Bone marrow (tissue), 2 donors: ENCODE data around the gene ZNF134.

Experiments used
- DNase-seq, 2 donors: peaks; one replicate each; lab custom pipeline; 2025; lab: John Stamatoyannopoulos, UW

The ZNF134 gene

DNA sequence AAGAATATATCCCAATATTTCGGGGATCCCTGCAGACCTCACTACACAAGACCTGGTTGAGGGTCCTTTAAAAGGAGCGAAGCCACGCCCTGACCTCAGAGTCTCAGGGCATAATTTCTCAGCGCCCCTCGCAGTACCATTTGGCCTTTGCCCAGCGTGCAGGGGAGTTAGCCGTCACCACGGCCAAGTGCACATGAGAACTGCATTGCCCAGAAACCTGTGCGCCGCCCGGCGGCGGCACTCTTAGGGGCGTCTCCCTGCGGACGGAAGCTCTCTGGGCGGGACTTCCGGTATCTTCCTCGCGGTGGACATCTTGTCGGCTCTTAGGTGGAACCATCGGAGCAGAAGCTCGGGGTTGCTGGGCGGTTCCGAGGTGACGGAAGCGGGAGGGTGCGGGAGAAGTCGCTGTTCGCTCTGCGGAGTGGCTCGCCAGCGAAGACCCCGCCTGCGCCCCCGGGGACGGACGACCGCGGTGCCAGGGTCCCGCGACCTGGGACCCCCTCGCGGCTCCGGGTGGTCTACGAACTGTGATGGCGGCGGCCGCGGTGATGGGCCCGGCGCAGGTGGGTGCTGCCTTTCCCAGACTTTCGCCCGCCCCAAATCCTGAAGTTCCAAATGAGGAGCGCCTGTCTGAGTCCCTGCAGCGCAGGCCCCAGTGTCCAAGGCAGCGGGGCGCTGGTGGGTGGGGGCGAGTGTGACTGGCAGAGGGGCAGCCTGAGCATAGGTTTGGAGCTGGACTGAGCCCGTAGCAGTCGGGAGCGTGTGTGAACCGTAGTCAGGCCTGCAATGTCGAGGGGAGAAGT lies at the start of gene ZNF134:
Gene ZNF134 (plus strand): TSS at position 302 of the 803 bp plus-strand sequence. CDS start 5,227 bp downstream, outside the sequence.
- DNase-seq, result peak; percentile 64 to 88

GRCh38 chr19:57566396-57567265 lies 47.4 kb upstream of the ZNF134 start:
- DNase-seq, result no peak

DNA sequence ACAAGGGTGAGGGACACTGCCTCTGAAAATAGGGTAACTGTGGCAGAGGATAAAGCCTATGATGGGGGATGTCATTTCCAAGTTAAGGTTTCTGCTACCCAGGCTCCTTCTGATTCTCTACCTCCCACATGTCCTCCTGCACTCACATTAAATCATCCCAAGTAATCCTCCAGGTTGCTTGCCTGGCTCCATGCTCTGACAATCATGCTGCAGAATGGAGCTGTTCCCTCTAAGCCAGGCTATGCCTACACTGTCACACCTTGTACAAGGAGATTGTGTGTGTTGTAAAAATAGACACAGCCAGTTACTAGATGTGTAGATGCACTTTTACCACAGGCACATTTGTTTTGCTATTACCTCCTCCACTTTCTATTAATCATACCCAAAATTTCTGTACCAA lies 43.3 kb upstream of the ZNF134 start:
- DNase-seq, result no peak

GRCh38 chr19:57572415-57572947 lies 41.6 kb upstream of the ZNF134 start:
- no peak for DNase-seq

- no peak for DNase-seq
Observed at GRCh38 chr19:57576661-57577060, 37.4 kb upstream of the ZNF134 start.

DNA sequence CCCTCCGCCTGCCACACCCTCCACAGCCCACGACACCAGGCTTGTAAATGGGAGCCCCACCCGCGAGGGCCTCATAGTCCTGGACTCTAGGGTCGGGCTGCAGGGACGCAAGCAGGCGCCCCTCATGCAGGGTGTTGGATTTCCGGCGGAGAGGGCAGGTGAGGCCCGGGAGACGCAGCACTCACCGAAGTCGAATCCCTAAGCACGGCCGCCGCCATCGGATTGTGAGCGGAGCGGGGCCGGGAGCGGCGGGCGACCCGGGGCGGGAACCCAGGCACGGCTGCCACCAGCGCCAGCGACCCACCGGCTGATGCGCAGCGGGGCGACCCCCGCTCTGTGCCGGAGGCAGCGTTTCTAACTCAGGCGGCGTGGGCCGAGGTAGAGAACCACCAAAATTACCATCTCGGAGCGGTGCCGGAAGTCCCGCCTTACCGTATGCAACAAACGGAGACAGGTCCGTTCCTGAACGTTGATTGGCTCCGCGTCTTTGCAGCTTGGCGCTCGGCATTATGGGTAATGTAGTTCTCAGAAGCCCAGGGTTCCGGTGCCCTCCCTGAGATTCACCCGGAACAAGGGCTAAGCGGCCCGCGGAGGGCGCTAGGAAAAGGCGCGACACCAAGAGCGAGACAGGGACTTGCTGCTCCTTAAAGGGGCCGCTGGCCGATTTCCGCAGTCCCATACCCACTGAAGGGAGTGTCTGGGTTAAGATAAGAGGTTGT lies 35.4 kb upstream of the ZNF134 start, which contains the start of gene ZNF416:
Gene ZNF416 (minus strand): TSS at position 425 of the 719 bp plus-strand sequence. CDS start 207 bp downstream, at position 218.
- peak; percentile 66 to 98 for DNase-seq

DNA sequence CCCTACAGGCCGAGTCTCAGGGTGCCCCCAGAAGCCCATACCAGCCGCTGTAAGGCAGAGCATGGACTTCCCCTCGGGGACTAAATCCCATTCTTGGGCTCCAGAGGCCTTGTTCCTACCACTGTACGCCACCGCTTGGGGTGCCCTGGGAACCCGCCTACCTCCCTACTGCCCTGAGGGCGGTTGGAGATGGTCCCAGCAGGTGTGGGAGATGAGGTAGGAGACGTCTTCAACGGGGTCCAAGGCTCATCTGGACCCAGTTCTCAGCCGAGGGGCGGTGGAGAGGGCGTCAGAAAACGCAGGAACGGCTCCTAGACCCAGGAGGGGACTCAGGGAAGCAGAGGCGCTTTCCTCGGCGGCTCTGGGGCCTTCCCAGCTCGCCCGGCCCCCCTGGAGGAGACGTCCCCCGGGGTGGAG lies 30.9 kb upstream of the ZNF134 start:
- no peak for DNase-seq

- DNase-seq, result peak; percentile 47 to 89
Observed at GRCh38 chr19:57583521-57584416, 30.3 kb upstream of the ZNF134 start, which contains the start of gene ZIK1. TSS of gene ZIK1 (plus strand) at chr19:57584145. CDS start at chr19:57584357, 212 bp downstream.

DNA sequence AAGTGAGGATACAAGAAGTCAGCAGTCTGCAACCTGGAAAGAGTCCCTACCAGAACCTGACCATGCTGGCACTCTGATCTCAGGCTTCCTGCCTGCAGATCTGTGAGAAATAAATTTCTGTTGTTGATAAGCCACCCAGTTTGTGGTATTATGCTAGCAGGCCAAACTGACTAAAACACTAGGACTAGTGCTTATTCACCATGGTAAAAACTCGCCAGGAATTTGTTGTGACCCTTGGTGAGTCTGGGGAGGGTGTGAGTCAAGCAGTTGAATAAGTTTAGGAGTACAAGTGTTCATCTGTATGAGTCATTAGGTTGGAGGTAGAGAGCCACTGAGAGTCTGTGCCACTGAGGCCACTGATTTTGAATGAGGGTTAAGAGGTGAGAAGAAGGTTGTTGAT lies 26.5 kb upstream of the ZNF134 start:
- no peak for DNase-seq

GRCh38 chr19:57599377-57599760 lies 14.7 kb upstream of the ZNF134 start:
- no peak for DNase-seq

GRCh38 chr19:57599761-57600383 lies 14.2 kb upstream of the ZNF134 start, which contains the start of gene ZNF530:
TSS of gene ZNF530 (plus strand) at chr19:57599885. CDS start at chr19:57604346, 4,461 bp downstream.
- peak; percentile 67 to 78 for DNase-seq

- DNase-seq, result no peak
Observed at GRCh38 chr19:57606931-57607330, 7.1 kb upstream of the ZNF134 start.

- DNase-seq, result no peak
Observed at GRCh38 chr19:57611113-57611512, 2.9 kb upstream of the ZNF134 start.

DNA sequence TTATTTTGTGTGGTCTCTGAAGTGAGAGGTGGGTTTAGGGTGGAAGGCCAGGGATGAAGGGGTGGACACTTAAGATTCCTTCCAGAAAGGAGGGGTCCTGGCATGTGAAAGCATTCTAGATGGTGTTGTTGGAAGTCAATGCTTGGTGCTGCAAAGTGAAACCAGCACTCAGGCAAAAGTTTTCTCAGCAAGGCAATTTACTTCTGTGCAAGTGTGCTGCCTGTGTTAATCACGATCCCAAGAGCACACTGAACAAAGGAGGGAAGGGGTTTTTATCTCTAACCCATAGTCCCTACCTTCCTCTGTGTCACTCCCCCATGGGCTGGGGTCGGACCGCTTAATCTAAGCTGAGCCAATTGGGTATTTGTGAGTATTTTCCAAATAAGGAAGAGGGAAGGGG lies 1.3 kb downstream of the ZNF134 start:
- no peak for DNase-seq

DNA sequence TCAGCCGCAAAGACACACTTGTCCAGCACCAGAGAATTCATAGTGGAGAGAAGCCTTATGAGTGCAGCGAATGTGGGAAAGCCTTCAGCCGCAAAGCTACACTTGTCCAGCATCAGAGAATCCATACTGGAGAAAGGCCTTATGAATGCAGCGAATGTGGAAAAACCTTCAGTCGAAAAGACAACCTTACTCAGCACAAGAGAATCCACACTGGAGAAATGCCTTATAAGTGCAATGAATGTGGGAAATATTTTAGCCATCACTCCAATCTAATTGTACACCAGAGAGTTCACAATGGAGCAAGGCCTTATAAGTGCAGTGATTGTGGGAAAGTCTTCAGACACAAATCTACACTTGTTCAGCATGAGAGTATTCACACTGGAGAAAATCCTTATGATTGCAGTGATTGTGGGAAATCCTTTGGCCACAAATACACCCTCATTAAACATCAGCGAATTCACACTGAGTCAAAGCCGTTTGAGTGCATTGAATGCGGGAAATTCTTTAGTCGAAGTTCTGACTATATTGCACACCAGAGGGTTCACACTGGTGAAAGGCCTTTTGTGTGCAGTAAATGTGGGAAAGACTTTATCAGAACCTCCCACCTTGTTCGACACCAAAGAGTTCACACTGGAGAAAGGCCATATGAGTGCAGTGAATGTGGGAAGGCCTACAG lies 6.8 kb downstream of the ZNF134 start:
- DNase-seq, result no peak

DNA sequence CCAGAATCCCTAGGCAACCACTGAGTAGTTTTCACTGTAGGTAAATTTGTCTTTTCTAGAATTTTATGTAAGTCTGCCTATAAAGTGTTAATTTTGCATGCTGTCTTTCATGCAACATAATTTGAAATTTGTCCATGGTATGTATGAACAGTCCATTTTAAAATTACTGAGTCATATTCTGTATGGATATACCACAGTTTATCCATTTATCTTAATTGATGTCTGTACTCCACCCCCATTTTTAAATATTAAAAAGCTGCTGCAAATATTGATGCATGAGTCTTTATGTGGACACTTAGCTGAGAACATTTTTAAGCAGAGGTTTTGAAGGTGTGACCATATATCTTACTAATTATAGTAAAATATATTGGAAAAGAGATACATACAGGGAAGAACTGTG lies 9.0 kb downstream of the ZNF134 start:
- DNase-seq, result no peak

DNA sequence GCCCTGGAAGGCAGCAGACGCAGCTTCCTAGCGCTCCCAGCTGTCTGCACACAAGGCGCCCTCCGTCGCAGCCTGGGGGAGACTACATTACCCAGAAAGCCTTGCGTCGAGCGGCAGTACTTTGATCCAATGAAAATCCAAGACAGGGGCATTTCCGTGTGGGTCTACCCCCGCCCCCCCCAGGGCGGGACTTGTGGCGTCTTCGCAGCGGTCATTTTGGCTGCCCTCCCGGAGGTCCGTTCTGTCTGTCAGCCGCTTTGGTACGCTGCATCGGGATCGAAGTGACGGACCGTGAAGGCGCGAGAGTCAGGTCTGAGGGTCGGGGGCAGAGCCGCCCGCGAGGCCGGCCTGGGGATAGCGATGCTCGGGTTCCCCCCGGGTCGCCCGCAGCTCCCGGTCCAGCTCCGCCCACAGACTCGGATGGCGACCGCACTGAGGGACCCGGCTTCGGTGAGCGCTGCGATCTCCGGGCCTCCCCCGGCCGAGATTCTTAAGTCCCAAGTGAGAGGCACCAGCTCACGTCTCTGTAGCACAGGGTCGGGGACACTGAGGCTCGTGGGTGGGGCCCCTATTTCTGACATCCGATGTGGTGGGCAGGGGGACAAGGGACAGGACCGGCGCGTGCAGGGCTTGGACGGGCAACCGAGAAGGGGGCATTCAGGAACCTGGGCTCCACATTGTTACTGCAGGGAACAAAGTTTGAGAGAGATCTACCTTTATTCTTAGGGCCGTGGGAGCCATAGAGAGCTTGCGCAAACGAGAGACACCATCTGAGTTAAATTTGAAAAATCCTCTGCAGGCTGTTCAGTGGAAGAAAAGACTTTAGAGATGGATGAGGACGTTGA lies 19.2 kb downstream of the ZNF134 start, which contains the start of gene ZNF211:
Gene ZNF211 (plus strand): TSS at position 182 of the 845 bp plus-strand sequence. CDS start 179 bp downstream, at position 361.
- DNase-seq, result peak; percentile 73 to 89

GRCh38 chr19:57633832-57634131 lies 19.7 kb downstream of the ZNF134 start:
- no peak for DNase-seq

DNA sequence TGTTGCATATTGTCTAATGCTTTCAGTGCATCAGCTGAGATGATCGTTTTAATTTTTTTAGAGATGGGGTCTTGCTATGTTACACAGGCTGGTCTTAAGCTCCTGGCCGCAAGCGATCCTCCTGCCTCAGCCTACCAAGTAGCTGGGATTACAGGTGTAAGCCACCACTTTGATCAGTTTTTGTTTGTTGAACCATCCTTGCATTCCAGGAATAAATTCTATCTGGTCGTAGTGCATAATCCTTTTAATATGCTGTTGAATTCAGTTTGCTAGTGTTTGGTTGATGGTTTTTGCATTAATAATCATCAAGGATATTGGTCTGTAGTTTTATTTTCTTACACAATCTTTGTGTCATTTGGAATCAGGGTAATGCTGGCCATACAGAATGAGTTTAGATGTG lies 23.3 kb downstream of the ZNF134 start:
- no peak for DNase-seq
